HFF-Myc (cell line): ENCODE data around the gene CDH2.

Source experiments
- DNase-seq: peaks from one replicate; pipeline ENCODE4 v3.0.0-alpha.2; 2011; ENCODE audit warnings: low read depth; ENCODE audit errors: extremely low read depth
- H3K4me3 ChIP-seq: replicated peaks from 2 replicates; pipeline ENCODE4 v1.5.1; 2011; ENCODE audit warnings: low read depth, mild to moderate bottlenecking, control low read depth, low read length
- TF ChIP-seq, protein P1 (sequence below): IDR thresholded peaks from 2 replicates; pipeline ENCODE4 v1.5.1; 2012; ENCODE audit warnings: mild to moderate bottlenecking, low read depth, low read length, control low read depth; ENCODE audit errors: missing control alignments

CDH2 gene

DNA sequence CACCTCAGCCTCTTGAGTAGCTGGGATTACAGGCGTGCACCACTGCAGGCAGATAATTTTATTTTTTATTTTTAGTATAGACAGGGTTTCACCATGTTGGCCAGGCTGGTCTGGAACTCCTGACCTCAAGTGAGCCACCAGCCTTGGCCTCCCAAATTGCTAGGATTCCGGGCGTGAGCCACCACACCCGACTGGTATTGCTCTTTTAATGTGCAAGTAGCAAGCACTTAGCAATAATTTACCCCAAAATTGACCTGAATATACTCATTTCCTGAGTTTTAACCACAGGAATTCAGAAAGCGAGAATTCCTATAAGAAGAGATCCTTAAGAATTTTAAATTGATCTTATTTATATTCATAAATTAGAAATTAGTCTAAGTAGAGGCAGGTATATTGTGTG lies 169.1 kb downstream of the CDH2 start:
- H3K4me3 ChIP-seq: no peak overlapping the region
- no peak for DNase-seq
- TF ChIP-seq, protein P1, sequence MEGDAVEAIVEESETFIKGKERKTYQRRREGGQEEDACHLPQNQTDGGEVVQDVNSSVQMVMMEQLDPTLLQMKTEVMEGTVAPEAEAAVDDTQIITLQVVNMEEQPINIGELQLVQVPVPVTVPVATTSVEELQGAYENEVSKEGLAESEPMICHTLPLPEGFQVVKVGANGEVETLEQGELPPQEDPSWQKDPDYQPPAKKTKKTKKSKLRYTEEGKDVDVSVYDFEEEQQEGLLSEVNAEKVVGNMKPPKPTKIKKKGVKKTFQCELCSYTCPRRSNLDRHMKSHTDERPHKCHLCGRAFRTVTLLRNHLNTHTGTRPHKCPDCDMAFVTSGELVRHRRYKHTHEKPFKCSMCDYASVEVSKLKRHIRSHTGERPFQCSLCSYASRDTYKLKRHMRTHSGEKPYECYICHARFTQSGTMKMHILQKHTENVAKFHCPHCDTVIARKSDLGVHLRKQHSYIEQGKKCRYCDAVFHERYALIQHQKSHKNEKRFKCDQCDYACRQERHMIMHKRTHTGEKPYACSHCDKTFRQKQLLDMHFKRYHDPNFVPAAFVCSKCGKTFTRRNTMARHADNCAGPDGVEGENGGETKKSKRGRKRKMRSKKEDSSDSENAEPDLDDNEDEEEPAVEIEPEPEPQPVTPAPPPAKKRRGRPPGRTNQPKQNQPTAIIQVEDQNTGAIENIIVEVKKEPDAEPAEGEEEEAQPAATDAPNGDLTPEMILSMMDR: no peak

DNA sequence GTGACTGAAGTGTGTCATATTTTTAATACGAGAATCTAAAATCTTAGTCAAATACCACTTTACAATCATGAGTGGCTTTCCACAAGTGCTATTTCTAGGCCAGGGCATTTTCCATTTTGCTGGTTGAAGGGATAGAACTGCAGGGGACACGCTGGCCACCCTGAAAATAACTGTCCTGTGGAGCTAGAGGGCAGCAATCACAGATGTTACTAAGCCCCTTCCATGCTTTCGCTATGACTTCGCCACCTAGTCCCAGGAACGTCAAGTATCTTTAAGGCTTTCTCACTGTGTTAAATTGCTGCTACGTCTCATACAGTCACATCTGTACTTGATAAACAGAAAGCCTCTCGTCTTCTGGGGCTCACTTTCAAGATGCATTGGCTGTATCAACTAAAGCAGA lies 171.8 kb downstream of the CDH2 start:
- no peak for DNase-seq
- no peak overlapping the region for H3K4me3 ChIP-seq
- TF ChIP-seq, protein P1: no peak

DNA sequence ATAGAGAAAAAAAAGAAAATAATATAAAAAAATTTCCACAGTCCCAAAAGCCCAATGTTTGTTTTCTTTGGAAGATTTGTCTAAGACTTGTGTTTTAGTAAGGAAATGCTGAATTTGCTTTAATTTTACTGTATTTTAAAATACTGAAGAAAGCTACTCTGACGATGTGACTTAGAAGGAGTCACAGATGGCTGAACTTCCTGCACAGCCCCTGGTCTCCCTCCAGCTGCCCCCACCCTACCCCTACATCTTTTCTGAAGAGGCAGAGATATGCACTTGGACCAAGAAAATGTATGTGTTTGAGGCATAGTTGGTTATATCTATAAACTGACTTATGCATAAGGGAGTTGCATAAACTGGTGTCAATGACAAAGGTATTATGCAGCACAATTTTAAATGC lies 172.3 kb downstream of the CDH2 start:
- TF ChIP-seq, protein P1: no peak
- no peak for DNase-seq
- no peak overlapping the region for H3K4me3 ChIP-seq

DNA sequence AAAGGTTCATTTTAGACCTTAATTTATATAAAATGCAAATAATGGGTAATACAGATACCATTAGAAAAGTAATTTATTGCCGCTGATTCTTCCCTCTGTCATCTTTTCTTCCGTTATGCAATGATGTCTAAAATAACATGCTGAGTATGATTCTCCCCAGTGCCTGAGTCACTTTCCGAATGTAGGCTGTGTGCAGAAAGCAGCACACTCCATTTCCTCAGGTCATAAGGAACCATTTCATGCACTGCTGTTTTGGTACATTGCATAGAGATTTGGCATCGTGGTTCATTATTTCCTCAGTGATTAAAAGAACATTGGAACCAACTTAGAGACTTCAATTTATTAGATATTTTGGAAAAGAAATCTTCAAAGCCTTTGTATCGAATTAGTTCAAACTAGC lies 173.5 kb downstream of the CDH2 start:
- TF ChIP-seq, protein P1: no peak
- H3K4me3 ChIP-seq: no peak overlapping the region
- no peak for DNase-seq

DNA sequence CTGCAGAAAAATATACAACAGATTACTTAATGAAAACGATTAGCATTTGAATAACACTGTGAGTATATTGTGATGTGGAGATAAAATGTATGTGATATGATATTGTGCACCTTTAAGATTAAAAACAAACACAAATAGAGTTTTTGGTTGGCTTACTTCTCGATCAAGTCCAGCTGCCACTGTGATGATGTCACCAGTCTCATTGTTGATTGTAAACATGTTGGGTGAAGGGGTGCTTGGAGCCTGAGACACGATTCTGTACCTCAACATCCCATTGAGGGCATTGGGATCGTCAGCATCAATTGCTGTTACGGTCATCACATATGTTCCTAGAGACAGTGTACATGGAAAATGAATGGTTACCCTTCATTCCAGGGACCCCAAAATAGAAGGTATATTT lies 174.1 kb downstream of the CDH2 start:
- no peak for DNase-seq
- TF ChIP-seq, protein P1: no peak
- H3K4me3 ChIP-seq: no peak overlapping the region

GRCh38 chr18:27996801-27997272 lies 180.1 kb downstream of the CDH2 start:
- no peak overlapping the region for H3K4me3 ChIP-seq
- peak; percentile 24 for DNase-seq
- TF ChIP-seq, protein P1: no peak

- no peak overlapping the region for H3K4me3 ChIP-seq
- TF ChIP-seq, protein P1: no peak
- DNase-seq: no peak
These were observed 181.0 kb downstream of the CDH2 start for GRCh38 chr18:27995770-27996502.
